ENCODE results near the gene NECTIN2.

GRCh38 chr19:44905437-44906160 lies 59.5 kb downstream of the NECTIN2 start, which contains the start of gene APOE:
- TF ChIP-seq, protein P1, sequence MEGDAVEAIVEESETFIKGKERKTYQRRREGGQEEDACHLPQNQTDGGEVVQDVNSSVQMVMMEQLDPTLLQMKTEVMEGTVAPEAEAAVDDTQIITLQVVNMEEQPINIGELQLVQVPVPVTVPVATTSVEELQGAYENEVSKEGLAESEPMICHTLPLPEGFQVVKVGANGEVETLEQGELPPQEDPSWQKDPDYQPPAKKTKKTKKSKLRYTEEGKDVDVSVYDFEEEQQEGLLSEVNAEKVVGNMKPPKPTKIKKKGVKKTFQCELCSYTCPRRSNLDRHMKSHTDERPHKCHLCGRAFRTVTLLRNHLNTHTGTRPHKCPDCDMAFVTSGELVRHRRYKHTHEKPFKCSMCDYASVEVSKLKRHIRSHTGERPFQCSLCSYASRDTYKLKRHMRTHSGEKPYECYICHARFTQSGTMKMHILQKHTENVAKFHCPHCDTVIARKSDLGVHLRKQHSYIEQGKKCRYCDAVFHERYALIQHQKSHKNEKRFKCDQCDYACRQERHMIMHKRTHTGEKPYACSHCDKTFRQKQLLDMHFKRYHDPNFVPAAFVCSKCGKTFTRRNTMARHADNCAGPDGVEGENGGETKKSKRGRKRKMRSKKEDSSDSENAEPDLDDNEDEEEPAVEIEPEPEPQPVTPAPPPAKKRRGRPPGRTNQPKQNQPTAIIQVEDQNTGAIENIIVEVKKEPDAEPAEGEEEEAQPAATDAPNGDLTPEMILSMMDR (IDR thresholded peaks at IDR 0.05; ENCODE audit: low read depth, low read length, poor library complexity, severe bottlenecking), result no peak
- no peak; the same call in 1 of the 2 replicates for TF ChIP-seq EZH2phosphoT487 (IDR thresholded peaks at IDR 0.05; ENCODE audit: borderline replicate concordance, low read length)
